ENCODE results near the gene PPM1L.

PPM1L gene

DNA sequence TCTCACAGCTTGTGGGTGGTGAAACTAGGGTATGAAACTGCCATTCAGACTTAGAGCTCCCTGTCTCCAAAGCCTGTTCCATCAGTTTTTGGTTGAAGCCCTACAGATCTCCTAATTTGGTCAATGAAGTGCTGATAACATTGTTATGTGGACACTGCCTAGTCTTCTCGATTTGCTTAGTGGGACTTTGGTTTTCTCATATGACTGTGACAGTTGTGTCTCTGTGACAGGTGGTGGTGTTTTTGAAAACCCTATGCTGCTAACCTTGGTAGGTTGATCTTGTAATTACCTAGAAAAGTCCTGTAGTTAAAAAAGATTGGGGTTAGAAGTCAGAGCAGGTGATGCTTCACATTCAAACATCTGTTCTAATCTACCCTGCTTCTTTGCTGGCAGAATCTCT lies 9.2 kb downstream of the PPM1L start:
- DNase-seq, result no peak

DNA sequence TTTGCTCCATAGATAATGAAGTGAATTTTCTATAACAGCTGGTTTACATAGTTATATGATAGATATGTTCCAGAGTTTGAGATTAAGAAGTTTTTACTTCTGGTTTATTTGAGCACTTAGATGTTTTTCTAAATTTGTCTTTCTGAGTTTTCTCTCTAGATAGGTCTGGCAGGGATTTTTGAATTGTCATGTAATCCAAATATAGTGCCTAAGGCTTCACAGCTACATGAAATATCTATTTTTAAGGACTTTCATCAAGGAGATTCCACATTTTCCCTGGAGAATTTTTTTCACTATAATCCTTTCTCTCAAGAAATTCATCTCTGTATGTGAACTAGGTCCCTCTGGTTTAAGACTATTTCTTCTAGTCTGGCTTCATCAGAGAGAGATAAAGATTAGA lies 12.0 kb downstream of the PPM1L start:
- no peak for DNase-seq

DNA sequence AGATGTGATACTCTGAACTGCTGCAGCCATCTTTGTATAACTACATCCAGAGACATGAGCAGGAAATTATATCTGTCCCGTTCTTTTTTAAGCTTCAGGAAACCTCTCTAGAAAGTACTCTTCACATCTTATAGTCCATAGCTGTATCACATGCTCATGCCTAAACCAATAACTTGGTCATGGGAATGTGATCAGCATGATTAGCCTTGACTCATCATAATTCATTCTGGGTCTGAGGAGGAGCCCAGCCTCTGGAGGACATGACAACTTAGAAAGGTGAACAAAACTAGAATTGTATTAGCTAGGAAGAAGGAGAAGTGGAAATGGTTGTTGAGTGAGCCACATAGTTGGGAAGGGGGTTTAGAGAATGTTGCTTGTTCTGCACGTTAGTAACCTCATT lies 12.9 kb downstream of the PPM1L start:
- no peak for DNase-seq

- no peak for DNase-seq
Measured at GRCh38 chr3:160771811-160772459, 15.9 kb downstream of the PPM1L start.

DNA sequence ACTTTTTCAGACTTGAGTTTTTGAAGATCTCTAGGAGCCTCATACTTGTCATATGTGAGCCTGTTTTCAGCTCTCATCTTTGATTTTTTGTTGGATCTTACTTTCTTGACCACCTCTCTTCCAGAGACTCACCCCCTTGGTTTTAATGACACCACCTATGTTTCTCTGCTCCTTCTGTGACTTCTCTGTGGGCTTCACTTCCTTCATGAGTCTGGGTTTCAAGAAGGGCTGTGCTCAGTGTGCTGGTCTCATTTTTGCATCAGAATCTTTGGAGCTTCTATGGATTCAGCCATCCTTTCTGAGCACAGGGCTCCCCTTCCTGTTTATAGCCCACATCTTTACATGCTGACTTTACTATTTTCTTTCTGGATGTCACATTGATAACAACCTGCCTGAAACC lies 17.7 kb downstream of the PPM1L start:
- no peak for DNase-seq

DNA sequence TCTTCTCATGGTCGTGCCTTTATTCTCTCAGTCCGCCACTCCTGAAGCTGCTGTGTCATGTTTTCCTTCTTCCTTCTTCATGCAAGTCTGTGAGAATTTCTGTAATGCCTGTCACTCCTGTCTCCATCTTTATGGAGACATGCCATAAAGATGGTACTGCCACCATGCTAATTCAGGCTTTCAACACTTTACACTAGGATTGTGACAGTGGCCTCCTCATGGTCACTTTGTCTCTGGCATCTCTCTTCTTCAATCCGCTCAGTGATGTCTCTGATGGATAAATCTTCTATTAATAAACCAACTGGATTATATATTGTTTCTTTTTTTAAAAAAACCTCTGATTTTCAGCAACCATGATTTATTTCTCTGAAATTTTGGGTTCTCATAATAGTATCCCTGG lies 18.1 kb downstream of the PPM1L start:
- no peak for DNase-seq

- no peak for DNase-seq
Measured at GRCh38 chr3:160778480-160778879, 22.4 kb downstream of the PPM1L start.

DNA sequence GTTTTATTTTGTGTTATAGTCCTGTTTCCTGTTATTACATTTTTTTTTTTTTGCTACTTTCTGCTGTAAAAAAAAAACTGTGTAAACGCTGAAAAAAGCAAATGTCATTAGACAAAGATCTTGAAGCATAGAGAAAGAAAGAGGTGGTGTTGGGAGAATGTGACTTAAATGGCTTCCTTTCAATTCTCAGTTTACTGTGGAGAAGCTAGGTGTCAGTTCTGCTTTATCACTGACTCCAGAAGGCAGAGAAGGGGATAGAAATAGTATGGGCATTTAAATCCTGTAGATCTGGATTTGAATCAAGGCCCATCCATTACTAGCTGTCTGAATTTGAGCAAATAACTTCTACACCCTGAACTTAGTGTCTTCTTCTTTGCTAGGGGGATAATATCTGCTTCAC lies 23.0 kb downstream of the PPM1L start:
- DNase-seq, result no peak

DNA sequence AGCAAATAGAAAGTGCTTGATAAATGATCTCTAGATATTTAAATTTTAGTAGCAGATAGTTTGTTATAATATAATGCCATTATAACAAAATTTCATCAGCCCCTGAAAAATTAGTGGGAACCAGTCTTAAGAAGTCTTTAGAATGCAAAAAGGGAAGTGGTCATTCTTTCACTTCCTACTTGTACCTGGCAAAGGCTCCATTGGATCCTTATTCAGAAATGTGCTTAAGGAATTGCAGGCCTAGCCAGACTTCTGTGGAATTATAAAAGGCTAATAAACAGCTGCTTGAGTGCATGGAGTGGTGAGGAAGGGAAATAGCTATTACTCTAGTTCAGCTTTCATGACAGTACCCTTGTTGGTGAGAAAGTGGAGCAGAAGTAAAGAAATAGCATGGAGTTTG lies 24.2 kb downstream of the PPM1L start:
- peak; percentile 41 to 44 for DNase-seq

GRCh38 chr3:160781402-160781801 lies 25.4 kb downstream of the PPM1L start:
- DNase-seq, result no peak

GRCh38 chr3:160781863-160782262 lies 25.8 kb downstream of the PPM1L start:
- DNase-seq, result no peak

DNA sequence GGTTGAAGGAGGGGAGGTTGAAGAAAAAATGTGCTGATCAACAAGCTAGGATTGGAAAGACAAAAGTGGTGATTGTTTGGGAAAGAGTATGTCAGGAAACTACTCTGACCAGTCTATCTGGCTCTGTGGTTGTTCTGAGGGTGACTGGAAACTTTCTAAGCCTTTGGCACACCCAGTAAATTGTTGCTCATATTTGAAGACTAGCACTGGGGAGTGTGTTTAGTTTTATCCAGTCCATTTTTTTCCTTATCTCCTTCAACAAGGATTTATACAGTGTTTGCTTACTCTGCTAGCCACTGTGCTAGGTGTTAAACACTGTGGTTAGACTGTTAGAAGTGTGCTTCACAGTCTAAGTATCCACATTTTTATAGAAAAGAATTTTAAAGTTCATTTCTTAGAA lies 28.8 kb downstream of the PPM1L start:
- no peak for DNase-seq

DNA sequence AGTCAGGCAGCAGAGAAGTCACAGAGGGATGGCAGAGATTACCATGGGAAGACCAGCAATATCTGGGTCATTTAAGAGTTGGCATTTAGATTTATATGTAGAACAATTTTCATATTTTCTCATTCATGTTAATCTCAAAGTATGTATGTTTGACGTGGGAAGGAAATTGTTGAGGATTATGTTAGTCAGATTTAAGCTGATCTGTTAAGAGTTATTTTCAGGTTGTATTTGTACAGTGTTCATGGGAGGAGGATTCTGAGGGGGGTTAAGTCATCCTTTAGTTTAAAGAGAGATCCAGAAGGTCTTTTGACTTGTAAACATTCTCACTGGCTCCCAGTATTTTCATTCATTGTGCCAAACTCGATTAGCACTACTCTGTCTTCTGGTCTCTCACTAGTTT lies 34.7 kb downstream of the PPM1L start:
- no peak for DNase-seq

GRCh38 chr3:160792540-160792939 lies 36.5 kb downstream of the PPM1L start:
- DNase-seq, result peak; percentile 27 to 69

- no peak for DNase-seq
Measured at GRCh38 chr3:160793722-160794252, 37.8 kb downstream of the PPM1L start.

DNA sequence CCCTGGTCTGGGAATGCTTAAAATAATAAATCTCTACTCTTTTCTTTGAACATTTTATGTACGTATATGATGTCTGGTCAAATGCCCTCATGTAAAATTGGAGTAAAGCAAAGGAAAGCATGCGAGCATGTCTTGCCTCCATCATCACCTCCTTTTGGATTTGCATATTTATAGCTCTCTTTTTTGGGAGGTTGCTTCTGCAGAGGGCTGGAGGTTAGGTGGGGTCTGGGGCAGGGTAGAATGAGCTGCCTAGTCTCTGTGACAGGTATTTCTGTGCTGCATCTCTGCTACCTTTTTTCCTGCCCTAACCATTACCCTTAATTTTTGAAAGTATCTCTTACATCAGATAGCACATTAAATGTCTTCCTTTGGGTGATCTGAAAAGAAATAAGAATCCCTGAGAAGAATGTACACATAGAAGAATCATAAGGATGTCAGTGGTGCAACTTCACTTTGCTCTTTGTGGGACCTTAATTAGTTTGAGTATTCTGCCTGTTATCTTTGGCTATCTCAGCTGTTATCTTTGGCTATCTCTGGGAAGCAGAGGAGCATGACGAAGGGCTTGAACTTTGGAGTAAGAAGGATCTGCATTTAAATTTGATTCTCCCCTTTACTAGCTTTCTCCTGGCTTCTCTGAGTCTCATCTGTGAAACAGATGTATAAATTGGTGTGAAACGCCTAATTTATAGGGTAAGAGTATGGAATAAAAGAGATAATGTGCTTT lies 40.2 kb downstream of the PPM1L start:
- no peak for DNase-seq

- no peak for DNase-seq
Measured at GRCh38 chr3:160796813-160797164, 40.8 kb downstream of the PPM1L start.

GRCh38 chr3:160797356-160797755 lies 41.3 kb downstream of the PPM1L start:
- no peak for DNase-seq

- DNase-seq, result peak; percentile 70 to 79
Measured at GRCh38 chr3:160801386-160802118, 45.5 kb downstream of the PPM1L start.

DNA sequence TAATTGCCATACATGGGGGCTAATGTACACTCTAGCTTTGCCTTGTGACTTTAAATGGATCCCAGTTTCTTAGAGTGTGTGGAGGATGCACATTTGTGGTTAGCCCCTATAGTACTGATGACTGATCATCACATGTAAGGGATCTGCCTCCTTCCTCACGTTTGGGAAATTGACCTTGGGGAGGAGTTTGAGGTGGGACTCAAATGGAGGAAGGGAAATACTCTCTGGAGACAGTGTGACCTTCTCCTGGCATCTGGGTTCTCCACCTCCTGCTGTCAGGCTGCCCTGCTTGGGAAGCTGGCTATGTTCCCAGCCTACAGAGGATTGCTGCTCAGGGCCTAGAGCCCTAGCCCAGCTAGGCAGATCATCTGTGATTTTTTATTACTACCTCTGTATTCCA lies 48.7 kb downstream of the PPM1L start:
- peak; percentile 10 to 50 for DNase-seq

GRCh38 chr3:160806094-160806493 lies 50.1 kb downstream of the PPM1L start:
- no peak for DNase-seq

DNA sequence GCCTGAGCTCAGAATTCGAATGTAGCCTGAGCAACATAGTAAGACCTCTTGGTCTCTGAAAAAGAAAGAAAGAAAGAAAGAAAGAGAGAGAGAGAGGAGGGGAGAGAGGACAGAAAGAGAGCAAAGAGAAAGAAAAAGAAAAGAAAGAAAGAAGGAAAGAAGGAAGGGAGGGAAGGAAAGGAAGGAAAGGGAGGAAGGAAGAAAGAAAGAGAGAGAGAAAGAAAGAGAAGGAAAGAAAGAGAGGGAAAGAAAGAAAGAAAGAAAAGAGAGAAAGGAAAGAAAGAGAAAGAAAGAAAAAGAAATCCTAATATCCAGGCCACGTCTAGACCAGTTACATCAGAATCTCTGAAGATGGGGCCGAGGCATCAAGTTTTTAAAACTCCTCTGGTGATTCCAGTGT lies 50.7 kb downstream of the PPM1L start:
- DNase-seq, result no peak

- no peak for DNase-seq
Measured at GRCh38 chr3:160808838-160809237, 52.8 kb downstream of the PPM1L start.

GRCh38 chr3:160809453-160809852 lies 53.4 kb downstream of the PPM1L start:
- no peak for DNase-seq
